Calu3 (cell line): Measurements from ENCODE around the gene FAM120B. TPM values are rescaled to one million over a fixed set of nuclear protein-coding genes. Genes with fewer than 3 reads are reported as not detected.

Experiments used
- BruUV-seq: library from RNA; stranded (reverse); fragments of 400-500 nt; replicated peaks from 2 replicates; lab custom pipeline; 2021; lab: Mats Ljungman, UMichigan
- CTCF ChIA-PET: fragments of 300-600 bp; sonication (Branson Sonifier 250); formaldehyde crosslinking; loops from one replicate; lab custom pipeline; 2022; ENCODE audit warnings: antibody characterized with exemption; lab: Charles Lee
- DNase-seq: peaks from one replicate; pipeline ENCODE4 v3.0.0; 2022
- H3K27ac Mint-ChIP-seq: one replicate; pipeline ENCODE4 v1.8.0; 2022; ENCODE audit warnings: mixed read lengths; ENCODE audit not compliant: unreplicated experiment
- H3K27me3 Mint-ChIP-seq: one replicate; pipeline ENCODE4 v1.8.0; 2022; ENCODE audit warnings: mixed read lengths; ENCODE audit not compliant: unreplicated experiment
- H3K36me3 Mint-ChIP-seq: one replicate; pipeline ENCODE4 v1.8.0; 2022; ENCODE audit warnings: mild to moderate bottlenecking, moderate library complexity, mixed read lengths; ENCODE audit not compliant: insufficient read depth, unreplicated experiment
- H3K4me1 Mint-ChIP-seq: one replicate; pipeline ENCODE4 v1.8.0; 2022; ENCODE audit warnings: mild to moderate bottlenecking, low read depth, mixed read lengths; ENCODE audit not compliant: unreplicated experiment
- H3K4me3 Mint-ChIP-seq: one replicate; pipeline ENCODE4 v1.8.0; 2022; ENCODE audit warnings: mild to moderate bottlenecking, low read depth, moderate library complexity, mixed read lengths; ENCODE audit not compliant: unreplicated experiment
- H3K9me3 Mint-ChIP-seq: one replicate; pipeline ENCODE4 v1.8.0; 2022; ENCODE audit warnings: low read depth, mixed read lengths; ENCODE audit not compliant: unreplicated experiment
- CTCF ChIP-seq: fragments of 200-600 bp; IDR thresholded peaks from one replicate; pipeline ENCODE4 v1.8.0; 2022; ENCODE audit warnings: antibody characterized with exemption; ENCODE audit not compliant: unreplicated experiment
- intact Hi-C: fragments of 100-400 bp; cut with micrococcal nuclease; formaldehyde crosslinking; loops from one replicate; pipeline ENCODE4 v1.10.0; 2022; ENCODE audit not compliant: unreplicated experiment
- total RNA-seq: library from RNA; stranded (reverse); gene quantifications from 2 replicates; pipeline ENCODE4 v1.2.3, GENCODE V29; 2022

FAM120B gene
- total RNA-seq, 1 experiment from 2014 or later: 13.2 TPM

GRCh38 chr6:170307080-170307545 lies 555 bp downstream of the FAM120B start:
- BruUV-seq: no TSS peak
- intact Hi-C loops: no loop called here
- no peak for DNase-seq
- TF ChIP-seq CTCF: no peak
- Mint-ChIP-seq H3K36me3 (peaks cover 29% of the 10 kb centered on the region), H3K27me3 (peaks cover 10% of the 10 kb centered on the region), H3K4me3 (peak overlapping the region; percentile 95), H3K4me1 (peaks cover 22% of the 10 kb centered on the region), H3K27ac (peak overlapping the region; percentile 95), H3K9me3 (peaks cover 7% of the 10 kb centered on the region)
- CTCF ChIA-PET: no interaction called here

- peaks cover 22% of the 10 kb centered on the region for H3K4me1 Mint-ChIP-seq
- DNase-seq: no peak
- TF ChIP-seq CTCF: no peak
- H3K9me3 Mint-ChIP-seq: peaks cover 5% of the 10 kb centered on the region
- CTCF ChIA-PET: no interaction called here
- peak overlapping the region; percentile 95 for H3K4me3 Mint-ChIP-seq
- peaks cover 29% of the 10 kb centered on the region for H3K36me3 Mint-ChIP-seq
- intact Hi-C loops: no loop called here
- no peaks in the 10 kb centered on the region for H3K27me3 Mint-ChIP-seq
- no peak overlapping the region for H3K27ac Mint-ChIP-seq
- no TSS peak for BruUV-seq
Measured at GRCh38 chr6:170308761-170309160, 2.2 kb downstream of the FAM120B start.

GRCh38 chr6:170311696-170312095 lies 5.1 kb downstream of the FAM120B start:
- CTCF ChIA-PET: no interaction called here
- Mint-ChIP-seq H3K36me3 (peaks cover 17% of the 10 kb centered on the region), H3K27ac (no peak overlapping the region), H3K9me3 (no peaks in the 10 kb centered on the region), H3K27me3 (no peaks in the 10 kb centered on the region), H3K4me1 (peaks cover 22% of the 10 kb centered on the region), H3K4me3 (no peak overlapping the region)
- DNase-seq: no peak
- TF ChIP-seq CTCF: no peak
- no TSS peak for BruUV-seq
- intact Hi-C loops: no loop called here

- no peak for DNase-seq
- no TSS peak for BruUV-seq
- CTCF ChIA-PET: no interaction called here
- no peak overlapping the region for H3K4me3 Mint-ChIP-seq
- H3K27ac Mint-ChIP-seq: no peak overlapping the region
- H3K9me3 Mint-ChIP-seq: no peaks in the 10 kb centered on the region
- H3K4me1 Mint-ChIP-seq: peaks cover 12% of the 10 kb centered on the region
- H3K36me3 Mint-ChIP-seq: peaks cover 6% of the 10 kb centered on the region
- TF ChIP-seq CTCF: no peak
- intact Hi-C loops: no loop called here
- no peaks in the 10 kb centered on the region for H3K27me3 Mint-ChIP-seq
Measured at GRCh38 chr6:170312876-170313275, 6.3 kb downstream of the FAM120B start.
